Chondrocyte (in vitro differentiated cells): ENCODE data around the gene WEE2. TPM values are rescaled to one million over a fixed set of nuclear protein-coding genes. Genes with fewer than 3 reads are reported as not detected.

Experiments used
- DNase-seq: peaks from one replicate; pipeline ENCODE4 v3.0.0; 2021; ENCODE audit warnings: mixed read lengths, low spot score
- H3K27ac Mint-ChIP-seq: one replicate; pipeline ENCODE4 v1.8.0; 2021; ENCODE audit warnings: mild to moderate bottlenecking, moderate library complexity, mixed read lengths; ENCODE audit not compliant: unreplicated experiment
- H3K27me3 Mint-ChIP-seq: 2 replicates; pipeline ENCODE4 v1.8.0; 2021; ENCODE audit warnings: low read depth, mixed read lengths
- H3K36me3 Mint-ChIP-seq: 2 replicates; pipeline ENCODE4 v1.8.0; 2021; ENCODE audit warnings: low read depth, mixed read lengths
- H3K4me1 Mint-ChIP-seq: 2 replicates; pipeline ENCODE4 v1.8.0; 2021; ENCODE audit warnings: low read depth, mild to moderate bottlenecking, mixed read lengths
- H3K4me3 Mint-ChIP-seq: one replicate; pipeline ENCODE4 v1.8.0; 2021; ENCODE audit warnings: mild to moderate bottlenecking, moderate library complexity, mixed read lengths; ENCODE audit not compliant: unreplicated experiment
- H3K9me3 Mint-ChIP-seq: 2 replicates; pipeline ENCODE4 v1.8.0; 2021; ENCODE audit warnings: low read depth, mixed read lengths
- CTCF ChIP-seq: fragments of 200-600 bp; sonication (generic); IDR thresholded peaks from 2 replicates; pipeline ENCODE4 v1.5.0; 2021; ENCODE audit warnings: antibody characterized with exemption, mild to moderate bottlenecking, moderate library complexity
- total RNA-seq: library from RNA; stranded (reverse); gene quantifications from 3 replicates; pipeline ENCODE4 v1.2.1, GENCODE V29; 2021

Gene WEE2
- total RNA-seq, 1 donor from 2014 or later: not detected

- DNase-seq: no peak
- no peaks in the 10 kb centered on the region for H3K4me1 Mint-ChIP-seq
Measured at GRCh38 chr7:141665208-141666035, 42.7 kb upstream of the WEE2 start.

DNA sequence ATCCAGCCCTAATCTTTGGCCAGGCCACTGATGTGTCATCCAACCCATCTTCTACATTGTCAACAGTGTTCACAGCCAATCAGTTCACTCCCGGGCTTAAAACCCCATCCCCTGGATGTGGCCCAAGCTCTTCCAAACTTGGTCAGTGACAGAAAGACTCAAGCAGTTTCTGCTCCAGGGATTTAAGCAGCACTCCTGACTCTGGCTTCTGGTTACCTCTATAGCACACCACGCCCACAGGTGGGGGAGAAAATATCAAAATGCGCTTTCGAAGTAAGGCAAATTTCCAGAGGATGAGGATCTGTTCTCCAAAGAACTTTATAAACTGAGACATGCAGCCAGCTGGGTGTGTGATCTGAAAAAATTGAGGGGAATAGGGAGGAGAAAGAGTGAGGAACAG, 42.1 kb upstream of the WEE2 start:
- no peak for TF ChIP-seq CTCF
- Mint-ChIP-seq H3K4me1 (no peaks in the 10 kb centered on the region), H3K27ac (no peak overlapping the region), H3K36me3 (peaks cover 17% of the 10 kb centered on the region), H3K9me3 (no peaks in the 10 kb centered on the region), H3K27me3 (no peaks in the 10 kb centered on the region), H3K4me3 (no peak overlapping the region)
- DNase-seq: no peak

More at GRCh38 chr7:141665208-141666035, 42.7 kb upstream of the WEE2 start:
- Mint-ChIP-seq H3K36me3 (peaks cover 19% of the 10 kb centered on the region), H3K27me3 (no peaks in the 10 kb centered on the region), H3K9me3 (no peaks in the 10 kb centered on the region), H3K27ac (no peak overlapping the region), H3K4me3 (no peak overlapping the region)
- TF ChIP-seq CTCF: no peak

DNA sequence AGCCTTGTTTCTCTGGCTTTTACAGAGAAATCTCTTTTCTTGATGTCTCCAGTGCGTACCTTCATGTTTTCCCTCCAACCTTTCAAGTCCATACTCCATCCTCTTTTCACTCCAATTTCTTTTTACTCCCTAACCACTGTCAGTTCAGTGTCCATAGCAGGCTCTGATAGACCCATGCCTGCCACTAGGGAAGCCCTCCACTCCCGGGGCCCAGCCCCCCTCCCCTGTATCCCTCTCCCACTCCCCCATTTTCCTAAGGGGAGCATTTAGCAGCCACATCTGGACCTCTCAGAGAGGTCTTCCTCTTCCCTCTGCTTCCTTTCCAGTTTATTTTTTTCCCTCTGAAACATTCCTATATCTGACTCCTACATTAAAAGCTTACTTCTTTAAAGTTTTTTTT, 39.3 kb upstream of the WEE2 start:
- Mint-ChIP-seq H3K36me3 (peaks cover 11% of the 10 kb centered on the region), H3K27me3 (no peaks in the 10 kb centered on the region), H3K9me3 (peaks cover 2% of the 10 kb centered on the region), H3K27ac (no peak overlapping the region), H3K4me1 (no peaks in the 10 kb centered on the region), H3K4me3 (no peak overlapping the region)
- TF ChIP-seq CTCF: no peak
- DNase-seq: no peak

- no peaks in the 10 kb centered on the region for H3K27me3 Mint-ChIP-seq
- no peak overlapping the region for H3K4me3 Mint-ChIP-seq
- no peak for TF ChIP-seq CTCF
- H3K27ac Mint-ChIP-seq: no peak overlapping the region
- peaks cover 5% of the 10 kb centered on the region for H3K4me1 Mint-ChIP-seq
- H3K9me3 Mint-ChIP-seq: peaks cover 2% of the 10 kb centered on the region
- peaks cover 4% of the 10 kb centered on the region for H3K36me3 Mint-ChIP-seq
- DNase-seq: no peak
Measured at GRCh38 chr7:141671705-141672496, 36.3 kb upstream of the WEE2 start.

DNA sequence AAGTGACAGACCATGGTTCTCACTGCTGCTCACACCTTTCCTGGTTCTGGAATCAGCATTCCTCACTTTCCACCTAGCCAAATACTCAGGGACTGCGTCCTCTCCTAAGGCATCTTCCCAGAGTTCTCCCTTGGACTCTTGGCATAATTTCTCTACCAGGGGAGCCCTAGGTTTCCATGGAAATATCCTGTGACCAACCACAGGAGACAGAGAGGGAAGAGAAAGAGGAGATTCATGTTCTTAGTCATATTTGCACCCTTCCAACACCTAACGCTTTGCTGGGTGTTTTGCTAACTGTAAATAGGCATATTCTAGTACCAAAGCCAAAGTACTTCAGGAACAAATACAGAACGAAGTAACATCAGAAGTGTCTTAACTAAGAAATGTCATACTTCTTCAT, 34.8 kb upstream of the WEE2 start:
- peaks cover 4% of the 10 kb centered on the region for H3K36me3 Mint-ChIP-seq
- H3K4me1 Mint-ChIP-seq: peaks cover 5% of the 10 kb centered on the region
- H3K27ac Mint-ChIP-seq: no peak overlapping the region
- no peak overlapping the region for H3K4me3 Mint-ChIP-seq
- no peaks in the 10 kb centered on the region for H3K27me3 Mint-ChIP-seq
- TF ChIP-seq CTCF: no peak
- DNase-seq: no peak
- peaks cover 2% of the 10 kb centered on the region for H3K9me3 Mint-ChIP-seq
